B cell (primary cell): ENCODE measurements around the gene CCDC78. TPM values are rescaled to one million over a fixed set of nuclear protein-coding genes. Genes with fewer than 3 reads are reported as not detected.

Experiments used
- ATAC-seq: fragments of 200-7000 bp; cut with Tn5 transposase; one replicate; pipeline ENCODE4 v1.10.0; 2021; ENCODE audit warnings: low read depth, mild to moderate bottlenecking, moderate number of reproducible peaks, moderate library complexity
- CTCF ChIA-PET: fragments of 350-600 bp; sonication (Branson Sonifier 250); formaldehyde crosslinking; loops from one replicate; lab custom pipeline; 2021; ENCODE audit warnings: antibody characterized with exemption, inconsistent platforms; lab: Charles Lee
- POLR2A ChIA-PET: fragments of 350-600 bp; sonication (Branson Sonifier 250); formaldehyde crosslinking; loops from one replicate; lab custom pipeline; 2021; ENCODE audit warnings: antibody characterized with exemption; lab: Charles Lee
- DNase-seq: peaks from one replicate; pipeline ENCODE4 v3.0.0; 2013
- H2AFZ ChIP-seq: 2 replicates; pipeline ENCODE4 v1.6.1; 2012; ENCODE audit warnings: mild to moderate bottlenecking, low read depth, low read length; ENCODE audit not compliant: insufficient read depth, poor library complexity, severe bottlenecking
- H3K27ac ChIP-seq, 2 donors: 1 replicate in 1 of 2; 2 replicates in 1 of 2; pipeline ENCODE4 v1.5.1; 2012 to 2013; ENCODE audit warnings: low read length in 2 of 2, mild to moderate bottlenecking in 2 of 2, moderate library complexity in 1 of 2
- H3K27me3 ChIP-seq, 4 experiments: fragments of 200-600 bp in 1 of 4; sonication (generic) in 1 of 4; replicated peaks in 1 of 4; 1 replicate in 2 of 4; 2 replicates in 2 of 4; pipeline versions ENCODE4 v1.6.1 to v1.7.0; 2013 to 2016; ENCODE audit warnings: low read length in 3 of 4, mild to moderate bottlenecking in 2 of 4, mixed read lengths in 1 of 4, moderate library complexity in 1 of 4; ENCODE audit not compliant: insufficient read depth in 4 of 4, control insufficient read depth in 3 of 4; ENCODE audit errors: control extremely low read depth in 1 of 4
- H3K36me3 ChIP-seq, 2 experiments: replicated peaks in 1 of 2; 1 replicate in 1 of 2; 2 replicates in 1 of 2; pipeline versions ENCODE4 v1.6.1 to v1.7.1; 2013; ENCODE audit warnings: low read length in 1 of 2; ENCODE audit not compliant: insufficient read depth in 2 of 2, control insufficient read depth in 1 of 2; ENCODE audit errors: control extremely low read depth in 1 of 2, extremely low read depth in 1 of 2
- H3K4me1 ChIP-seq, 2 donors: fragments of 200-600 bp in 1 of 2; sonication (generic) in 1 of 2; 1 replicate in 1 of 2; 2 replicates in 1 of 2; pipeline versions ENCODE4 v1.5.1 to v1.6.1; 2013 to 2017; ENCODE audit warnings: low read length in 2 of 2; ENCODE audit not compliant: control insufficient read depth in 2 of 2, insufficient read depth in 2 of 2
- H3K4me2 ChIP-seq: replicated peaks from 2 replicates; pipeline ENCODE3; 2012; ENCODE audit warnings: mild to moderate bottlenecking, low read depth, low read length; ENCODE audit not compliant: poor library complexity, severe bottlenecking
- H3K4me3 ChIP-seq, 5 experiments: fragments of 200-600 bp in 1 of 5; sonication (generic) in 1 of 5; 1 replicate in 3 of 5; 2 replicates in 2 of 5; pipeline versions ENCODE4 v1.5.1 to v1.7.0; 2011 to 2016; ENCODE audit warnings: low read length in 4 of 5, mild to moderate bottlenecking in 4 of 5, low read depth in 2 of 5, control low read depth in 1 of 5, moderate library complexity in 1 of 5; ENCODE audit not compliant: insufficient read depth in 1 of 5; ENCODE audit errors: control extremely low read depth in 1 of 5, extremely low read depth in 1 of 5
- H3K79me2 ChIP-seq: fragments of 200-600 bp; sonication (generic); one replicate; pipeline ENCODE4 v1.6.0; 2016; ENCODE audit warnings: low read length; ENCODE audit not compliant: control insufficient read depth, insufficient read depth
- H3K9ac ChIP-seq: fragments of 200-600 bp; sonication (generic); 2 replicates; pipeline ENCODE4 v1.6.1; 2017; ENCODE audit warnings: mild to moderate bottlenecking, low read length, moderate library complexity
- H3K9me3 ChIP-seq, 3 donors: one replicate each; pipeline versions ENCODE4 v1.6.1 to v1.7.1; 2013; ENCODE audit warnings: low read length in 2 of 3; ENCODE audit not compliant: control insufficient read depth in 2 of 3, insufficient read depth in 1 of 3; ENCODE audit errors: control extremely low read depth in 1 of 3
- H4K20me1 ChIP-seq: 2 replicates; pipeline ENCODE4 v1.6.0; 2012; ENCODE audit warnings: mild to moderate bottlenecking, low read length; ENCODE audit not compliant: insufficient read depth, control insufficient read depth, poor library complexity, severe bottlenecking
- H3K27ac Mint-ChIP-seq: one replicate; pipeline ENCODE4 v1.8.0; 2021; ENCODE audit warnings: mixed read lengths
- H3K27me3 Mint-ChIP-seq: one replicate; pipeline ENCODE4 v1.8.0; 2021; ENCODE audit warnings: mixed read lengths
- H3K4me1 Mint-ChIP-seq: one replicate; pipeline ENCODE4 v1.8.0; 2021; ENCODE audit warnings: mixed read lengths
- H3K4me3 Mint-ChIP-seq: one replicate; pipeline ENCODE4 v1.8.0; 2021; ENCODE audit warnings: mixed read lengths
- H3K9me3 Mint-ChIP-seq: one replicate; pipeline ENCODE4 v1.8.0; 2022; ENCODE audit warnings: mixed read lengths; ENCODE audit not compliant: insufficient read depth
- EZH2 ChIP-seq: IDR thresholded peaks from 2 replicates; pipeline ENCODE4 v1.6.1; 2012; ENCODE audit warnings: borderline replicate concordance, low read depth, mild to moderate bottlenecking, moderate library complexity, low read length; ENCODE audit not compliant: insufficient read depth, poor library complexity, severe bottlenecking
- WGBS: methylation state at CpG from one replicate; pipeline ENCODE4 v1.1.5; 2013; ENCODE audit warnings: missing lambda C conversion rate; ENCODE audit not compliant: insufficient coverage; 5-methylcytosine and 5-hydroxymethylcytosine counted together
- intact Hi-C: fragments of 100-400 bp; cut with micrococcal nuclease; formaldehyde crosslinking; loops from one replicate; pipeline ENCODE4 v1.10.0; 2022
- polyA plus RNA-seq: library from polyadenylated mRNA; depleted of rRNA; stranded (reverse); fragments of >200 nt; gene quantifications from 2 replicates; pipeline ENCODE4 v1.2.3, GENCODE V29; 2012
- total RNA-seq, 2 donors: library from RNA; stranded (reverse); fragments of 120-200 nt in 1 of 2; gene quantifications; 1 replicate in 1 of 2; 2 replicates in 1 of 2; pipeline versions ENCODE4 v1.2.3 to v1.2.4, GENCODE V29; 2013 to 2022
- TF ChIP-seq, protein P1 (sequence below): fragments of 200-600 bp; IDR thresholded peaks from one replicate; pipeline ENCODE4 v1.8.0; 2022; ENCODE audit warnings: antibody characterized with exemption, mild to moderate bottlenecking

Gene CCDC78
- total and polyA plus RNA-seq, 2 donors (not counting 1 experiment from before 2014, with no cell fraction given): 11.8 to 34.2 TPM

DNA sequence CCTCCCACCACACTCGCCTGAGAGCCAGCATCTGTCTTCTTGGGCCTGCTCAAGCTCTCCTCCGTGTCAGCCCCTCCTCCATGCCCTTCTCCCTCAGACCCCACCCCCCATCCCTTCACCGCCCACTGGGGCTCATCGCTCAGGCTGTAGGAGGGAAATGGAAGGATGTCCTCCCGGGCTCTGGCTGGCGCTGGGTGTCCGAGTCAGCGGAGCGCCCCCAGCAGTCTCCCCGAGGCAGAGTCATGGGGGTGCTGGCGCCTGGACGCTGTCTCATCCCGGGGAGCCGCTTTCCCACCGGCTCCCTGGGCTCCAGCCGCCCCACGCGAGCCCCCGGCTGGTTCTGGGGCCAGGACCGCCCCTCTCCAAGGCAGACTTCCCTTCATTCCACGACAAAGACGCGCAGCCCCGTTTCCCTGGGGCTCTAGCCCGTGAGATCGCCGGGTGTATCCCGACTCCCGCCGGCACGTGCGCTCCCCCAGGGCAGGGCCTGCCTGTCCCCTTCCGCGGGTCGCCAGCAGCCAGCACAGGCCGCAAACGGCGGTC, 5.7 kb downstream of the CCDC78 start:
- Histone ChIP-seq H2AFZ (peak overlapping the region; percentile 77), H3K79me2 (no peaks in the 10 kb centered on the region), H3K36me3 (no peaks in the 10 kb centered on the region), H4K20me1 (peaks cover 20% of the 10 kb centered on the region), H3K4me1 (peaks cover 23 to 37% of the 10 kb centered on the region in 2 donors), H3K9ac (peak overlapping the region; percentile 77), H3K27ac (peak overlapping the region; percentile 54 to 86), H3K4me3 (peak overlapping the region; percentile 34 to 76 (median 73)), H3K9me3 (peaks cover 0 to 11% (median 0%) of the 10 kb centered on the region in 3 donors), H3K27me3 (peaks cover 0 to 11% (median 5%) of the 10 kb centered on the region in 4 experiments), H3K4me2 (peak overlapping the region; percentile 98)
- Mint-ChIP-seq H3K27ac (peak overlapping the region; percentile 80), H3K27me3 (no peaks in the 10 kb centered on the region), H3K9me3 (no peaks in the 10 kb centered on the region), H3K4me1 (peaks cover 15% of the 10 kb centered on the region), H3K4me3 (peak overlapping the region; percentile 84)
- intact Hi-C loops: loop anchor here (5.0 kb wide), 1 partner anchor 38 kb away; the partner anchor contains the start of genes JMJD8 and STUB1
- WGBS: 0% methylated on average over 36 of the region's 38 CpGs
- DNase-seq (peak; percentile 59), ATAC-seq (no peak)
- TF ChIP-seq EZH2: no peak
- TF ChIP-seq, protein P1, sequence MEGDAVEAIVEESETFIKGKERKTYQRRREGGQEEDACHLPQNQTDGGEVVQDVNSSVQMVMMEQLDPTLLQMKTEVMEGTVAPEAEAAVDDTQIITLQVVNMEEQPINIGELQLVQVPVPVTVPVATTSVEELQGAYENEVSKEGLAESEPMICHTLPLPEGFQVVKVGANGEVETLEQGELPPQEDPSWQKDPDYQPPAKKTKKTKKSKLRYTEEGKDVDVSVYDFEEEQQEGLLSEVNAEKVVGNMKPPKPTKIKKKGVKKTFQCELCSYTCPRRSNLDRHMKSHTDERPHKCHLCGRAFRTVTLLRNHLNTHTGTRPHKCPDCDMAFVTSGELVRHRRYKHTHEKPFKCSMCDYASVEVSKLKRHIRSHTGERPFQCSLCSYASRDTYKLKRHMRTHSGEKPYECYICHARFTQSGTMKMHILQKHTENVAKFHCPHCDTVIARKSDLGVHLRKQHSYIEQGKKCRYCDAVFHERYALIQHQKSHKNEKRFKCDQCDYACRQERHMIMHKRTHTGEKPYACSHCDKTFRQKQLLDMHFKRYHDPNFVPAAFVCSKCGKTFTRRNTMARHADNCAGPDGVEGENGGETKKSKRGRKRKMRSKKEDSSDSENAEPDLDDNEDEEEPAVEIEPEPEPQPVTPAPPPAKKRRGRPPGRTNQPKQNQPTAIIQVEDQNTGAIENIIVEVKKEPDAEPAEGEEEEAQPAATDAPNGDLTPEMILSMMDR: no peak
- ChIA-PET POLR2A (interaction anchor here (0.7 to 1.9 kb wide), 4 partner anchors 15 to 37 kb away, joined by 3 to 5 read pairs (median 4); partner anchors contain the start of genes JMJD8 and WDR24), CTCF (interaction anchor here (1.1 to 3.8 kb wide), 5 partner anchors 8 to 65 kb away, joined by 3 to 26 read pairs (median 9); partner anchors contain the start of genes CIAO3 and JMJD8)
